HG02973 (cell line): Measurements from ENCODE around the gene PDSS2.
A peak's percentile ranks its signal among the peaks of the same experiment; 100 is the strongest.
"Not testable (repeated sequence)": the region's sequence is repeated elsewhere in the genome, so short reads cannot be mapped to it uniquely, and the experiment has no call there.

ENCODE experiments used
- ATAC-seq: cut with Tn5 transposase; IDR thresholded peaks from one replicate; pipeline ENCODE4 v1.9.1; 2021; ENCODE audit warnings: moderate library complexity; ENCODE audit not compliant: unreplicated experiment

Gene PDSS2

GRCh38 chr6:107459283-107460082 is at the start of gene PDSS2:
Gene PDSS2, minus strand, starts transcription at chr6:107459564. Its CDS starts 279 bp downstream, at chr6:107459285.
- peak; percentile 91 for ATAC-seq

- ATAC-seq: no peak
Measured at GRCh38 chr6:107506145-107506544, 46.8 kb upstream of the PDSS2 start.

- no peak for ATAC-seq
Measured at GRCh38 chr6:107504270-107505026, 45.1 kb upstream of the PDSS2 start.

DNA sequence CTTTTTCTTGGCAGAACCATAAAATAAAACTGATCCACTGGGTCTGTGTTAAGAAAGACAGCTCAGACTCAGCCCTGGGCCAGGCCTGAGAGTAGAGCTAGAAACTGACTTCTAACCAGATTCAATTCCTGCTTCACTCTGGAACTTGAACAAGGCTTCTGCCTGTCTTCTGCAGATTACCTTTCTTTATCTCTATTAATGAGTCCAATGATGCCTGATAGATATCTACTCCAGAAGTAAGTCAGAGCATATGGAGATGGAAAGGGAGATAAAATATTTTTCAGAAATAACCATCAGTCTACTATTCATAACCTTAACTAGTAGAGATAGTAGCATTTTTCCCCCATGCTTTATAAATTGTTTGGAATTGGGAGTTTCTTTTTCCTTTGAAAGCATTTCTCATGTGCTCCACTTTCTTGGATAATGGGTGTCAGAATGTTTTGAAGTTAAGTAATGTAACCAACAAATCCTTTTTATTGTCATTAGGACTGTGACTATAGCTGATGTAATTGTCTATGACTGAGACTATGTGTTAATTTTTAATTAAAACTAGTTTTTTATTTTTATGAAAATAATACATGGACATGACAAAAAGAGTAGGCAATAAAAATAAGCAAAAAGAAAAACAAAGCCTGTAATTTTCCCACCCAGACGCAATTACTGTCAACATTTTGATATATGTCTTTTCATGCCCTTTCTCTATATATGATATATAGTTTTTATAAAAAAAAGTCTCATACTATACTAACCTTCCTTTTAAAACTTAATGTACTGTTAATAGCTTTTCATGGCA is 37.7 kb upstream of the PDSS2 start:
- ATAC-seq: no peak

GRCh38 chr6:107495971-107496370 is 36.6 kb upstream of the PDSS2 start:
- ATAC-seq: no peak

- ATAC-seq: no peak
Measured at GRCh38 chr6:107495196-107495643, 35.9 kb upstream of the PDSS2 start.

- no peak for ATAC-seq
Measured at GRCh38 chr6:107493158-107494057, 34.0 kb upstream of the PDSS2 start.

GRCh38 chr6:107491760-107492660 is 32.6 kb upstream of the PDSS2 start:
- no peak for ATAC-seq

DNA sequence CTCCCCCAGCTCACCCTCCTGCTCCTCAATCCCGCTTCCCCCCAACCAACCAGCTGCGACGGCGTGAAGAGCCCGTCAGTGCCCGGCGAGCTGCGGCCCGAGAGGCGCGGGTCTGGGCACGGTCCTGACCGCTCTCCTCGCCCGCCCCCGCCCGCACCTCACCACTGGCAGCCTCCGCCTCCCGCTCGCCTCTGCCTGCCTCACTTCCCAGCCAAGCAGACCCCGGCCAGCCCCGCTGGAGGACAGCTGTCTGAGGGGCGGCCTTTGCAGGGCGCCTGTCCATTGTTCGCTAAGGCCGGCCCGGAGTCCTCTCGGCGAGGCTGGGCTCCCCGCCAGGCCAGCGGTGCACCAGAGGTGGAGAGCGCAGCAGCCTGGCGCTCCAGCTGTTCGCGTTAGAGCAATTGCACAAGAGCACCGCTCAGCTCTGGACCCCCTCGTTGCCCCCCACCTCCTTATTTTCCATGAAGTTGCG is 31.8 kb upstream of the PDSS2 start:
- ATAC-seq: no peak

DNA sequence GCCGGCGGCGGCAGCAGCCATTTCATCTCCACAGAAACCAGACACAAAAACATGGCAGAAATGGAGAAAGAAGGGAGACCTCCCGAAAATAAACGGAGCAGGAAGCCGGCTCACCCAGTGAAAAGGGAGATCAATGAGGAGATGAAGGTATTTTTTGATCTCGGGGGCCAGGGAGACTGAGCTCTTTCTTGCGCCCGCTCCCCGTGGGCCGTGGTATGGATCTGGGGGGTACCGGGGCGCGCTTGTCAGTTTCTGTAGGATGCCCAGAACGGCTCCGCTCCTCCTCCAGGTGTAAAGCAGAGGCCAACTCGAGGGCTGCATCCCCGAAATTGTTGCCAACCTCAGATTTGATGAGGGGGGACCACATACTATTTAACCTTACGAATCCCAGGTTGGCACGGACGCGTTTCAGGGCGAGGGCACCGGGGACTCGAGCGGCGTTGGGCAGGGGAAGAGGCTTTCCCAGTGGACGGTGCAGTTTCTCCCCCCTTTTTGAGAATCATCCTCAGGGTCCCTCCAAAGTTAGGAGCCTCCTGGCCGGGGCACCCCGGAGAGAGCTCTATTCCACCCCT is 31.3 kb upstream of the PDSS2 start:
- ATAC-seq: no peak

GRCh38 chr6:107489636-107490565 is 30.5 kb upstream of the PDSS2 start, which contains the start of gene SOBP:
Gene SOBP, plus strand, starts transcription at chr6:107490117. Its CDS starts 500 bp downstream, at chr6:107490617.
- ATAC-seq: no peak

- ATAC-seq: no peak
Measured at GRCh38 chr6:107488875-107489635, 29.7 kb upstream of the PDSS2 start.

DNA sequence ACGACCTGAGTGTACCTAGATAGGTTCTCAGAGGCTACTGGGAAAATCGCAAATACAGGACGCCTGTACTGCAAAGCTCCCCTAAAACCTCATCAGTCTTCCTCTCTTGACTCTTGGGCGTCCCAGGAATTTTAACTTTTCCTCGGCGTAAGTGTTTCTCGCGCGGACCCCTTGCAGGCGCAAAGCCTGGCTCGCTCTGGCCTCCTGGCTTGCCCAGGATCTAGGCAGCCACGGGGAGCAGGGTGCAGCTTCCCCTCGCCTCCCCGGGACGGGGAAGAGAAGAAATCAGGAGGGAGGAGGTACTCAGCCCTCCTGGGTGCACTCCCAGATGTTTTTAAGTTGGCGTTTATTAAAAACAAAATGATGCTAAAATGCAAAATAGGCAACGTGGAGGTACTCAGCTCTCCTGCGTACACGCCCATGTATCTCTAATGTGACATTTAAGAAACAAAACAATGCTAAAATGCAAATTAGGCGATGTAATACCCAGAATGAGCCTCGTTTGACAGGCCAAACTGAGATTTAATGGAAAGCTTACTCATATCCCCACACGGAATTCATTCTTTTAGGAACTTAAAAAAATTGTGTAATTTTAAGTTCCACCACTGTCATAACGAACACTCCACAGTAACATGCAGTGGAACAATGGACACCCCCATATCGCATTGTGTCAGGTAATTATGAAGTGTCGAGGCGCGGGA is 29.0 kb upstream of the PDSS2 start:
- ATAC-seq: no peak

DNA sequence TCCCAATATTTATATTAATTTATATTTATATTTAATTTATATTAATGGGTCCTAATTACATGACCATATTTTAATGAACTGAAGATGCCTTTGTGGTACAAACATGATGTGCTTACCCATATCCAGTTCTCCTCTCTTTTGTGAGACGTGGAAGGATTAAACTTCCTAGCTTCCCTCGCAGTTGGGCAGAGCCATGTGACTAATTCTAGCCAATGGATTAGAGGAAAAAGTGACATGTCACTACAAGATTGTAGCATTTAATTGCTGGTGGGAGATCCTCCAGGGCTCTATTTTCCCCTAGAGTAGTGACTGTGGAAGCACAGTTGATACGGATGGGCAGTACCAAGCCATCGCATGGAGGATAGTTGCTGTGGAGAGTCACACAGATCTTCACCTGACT is 25.8 kb upstream of the PDSS2 start:
- ATAC-seq: no peak

- no peak for ATAC-seq
Measured at GRCh38 chr6:107479089-107479690, 19.8 kb upstream of the PDSS2 start.

DNA sequence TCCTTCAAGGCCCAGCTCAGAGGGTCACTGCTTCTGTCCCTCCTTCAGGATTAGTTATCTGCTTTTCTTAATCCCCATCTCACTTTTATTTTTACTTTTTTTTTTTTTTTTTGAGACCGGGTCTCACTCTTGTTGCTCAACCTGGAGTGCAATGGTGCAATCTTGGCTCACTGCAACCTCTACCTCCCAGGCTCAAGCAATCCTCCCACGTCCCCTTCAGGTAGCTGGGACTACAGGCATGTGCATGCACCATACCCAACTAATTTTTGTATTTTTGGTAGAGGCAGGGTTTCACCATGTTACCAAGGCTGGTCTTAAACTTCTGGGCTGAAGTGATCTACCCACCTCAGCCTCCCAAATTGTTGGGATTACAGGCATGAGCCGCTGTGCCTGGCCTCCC is 16.5 kb upstream of the PDSS2 start:
- ATAC-seq: not testable (repeated sequence)
